Parathyroid adenoma (tissue), 2 donors: Measurements from ENCODE around the gene NFASC.

ENCODE experiments used
- H2AFZ ChIP-seq: fragments of 300-600 bp; sonication (generic); one replicate; pipeline ENCODE4 v1.7.0; 2017; ENCODE audit warnings: antibody characterized with exemption, mild to moderate bottlenecking
- H3K27ac ChIP-seq: fragments of 300-600 bp; sonication (generic); one replicate; pipeline ENCODE4 v1.7.0; 2017
- H3K27me3 ChIP-seq: fragments of 300-600 bp; sonication (generic); one replicate; pipeline ENCODE4 v1.7.0; 2017; ENCODE audit warnings: low read length; ENCODE audit not compliant: control insufficient read depth, insufficient read depth
- H3K36me3 ChIP-seq: fragments of 300-600 bp; sonication (generic); one replicate; pipeline ENCODE4 v1.7.0; 2017; ENCODE audit warnings: low read length; ENCODE audit not compliant: control insufficient read depth, insufficient read depth
- H3K4me1 ChIP-seq: fragments of 300-600 bp; sonication (generic); one replicate; pipeline ENCODE4 v1.7.0; 2017; ENCODE audit warnings: control low read depth
- H3K4me2 ChIP-seq: fragments of 300-600 bp; sonication (generic); one replicate; pipeline ENCODE4 v1.7.0; 2017; ENCODE audit warnings: low read length
- H3K4me3 ChIP-seq: fragments of 300-600 bp; sonication (generic); one replicate; pipeline ENCODE4 v1.7.0; 2017; ENCODE audit warnings: low read depth, low read length
- H3K79me2 ChIP-seq: fragments of 300-600 bp; sonication (generic); one replicate; pipeline ENCODE4 v1.7.0; 2017; ENCODE audit warnings: control low read depth
- H3K9ac ChIP-seq: fragments of 300-600 bp; sonication (generic); one replicate; pipeline ENCODE4 v1.7.0; 2017; ENCODE audit warnings: mild to moderate bottlenecking
- H3K9me3 ChIP-seq: fragments of 300-600 bp; sonication (generic); one replicate; pipeline ENCODE4 v1.7.0; 2017; ENCODE audit warnings: low read length; ENCODE audit not compliant: control insufficient read depth
- CTCF ChIP-seq: fragments of 300-600 bp; sonication (generic); IDR thresholded peaks from one replicate; pipeline ENCODE4 v1.7.0; 2017; ENCODE audit warnings: antibody characterized with exemption, mild to moderate bottlenecking
- donor health status: primary hyperparathyroidism.

NFASC gene

GRCh38 chr1:205002705-205003104 lies 132.0 kb downstream of the NFASC start:
- H3K79me2 ChIP-seq: no peaks in the 10 kb centered on the region
- H3K9ac ChIP-seq: no peak overlapping the region
- TF ChIP-seq CTCF: no peak
- no peak overlapping the region for H3K4me3 ChIP-seq
- H2AFZ ChIP-seq: no peak overlapping the region
- no peaks in the 10 kb centered on the region for H3K27me3 ChIP-seq
- no peak overlapping the region for H3K4me2 ChIP-seq
- no peak overlapping the region for H3K27ac ChIP-seq
- no peaks in the 10 kb centered on the region for H3K36me3 ChIP-seq
- H3K4me1 ChIP-seq: no peaks in the 10 kb centered on the region
- no peaks in the 10 kb centered on the region for H3K9me3 ChIP-seq

- Histone ChIP-seq H3K4me1 (no peaks in the 10 kb centered on the region), H3K4me2 (no peak overlapping the region), H3K27ac (no peak overlapping the region), H3K79me2 (no peaks in the 10 kb centered on the region), H3K9ac (no peak overlapping the region), H3K27me3 (no peaks in the 10 kb centered on the region), H2AFZ (no peak overlapping the region), H3K4me3 (no peak overlapping the region), H3K9me3 (no peaks in the 10 kb centered on the region), H3K36me3 (no peaks in the 10 kb centered on the region)
- no peak for TF ChIP-seq CTCF
Observed at GRCh38 chr1:205003358-205004131, 132.9 kb downstream of the NFASC start.

GRCh38 chr1:205004351-205004750 lies 133.7 kb downstream of the NFASC start:
- Histone ChIP-seq H3K4me1 (no peaks in the 10 kb centered on the region), H3K36me3 (no peaks in the 10 kb centered on the region), H3K9me3 (no peaks in the 10 kb centered on the region), H3K27ac (no peak overlapping the region), H3K4me3 (no peak overlapping the region), H3K79me2 (no peaks in the 10 kb centered on the region), H3K4me2 (no peak overlapping the region), H2AFZ (no peak overlapping the region), H3K27me3 (no peaks in the 10 kb centered on the region), H3K9ac (no peak overlapping the region)
- TF ChIP-seq CTCF: no peak

- Histone ChIP-seq H2AFZ (no peak overlapping the region), H3K27me3 (no peaks in the 10 kb centered on the region), H3K4me2 (no peak overlapping the region), H3K4me1 (no peaks in the 10 kb centered on the region), H3K9me3 (no peaks in the 10 kb centered on the region), H3K27ac (no peak overlapping the region), H3K9ac (no peak overlapping the region), H3K79me2 (no peaks in the 10 kb centered on the region), H3K4me3 (no peak overlapping the region), H3K36me3 (no peaks in the 10 kb centered on the region)
- TF ChIP-seq CTCF: no peak
Observed at GRCh38 chr1:205008896-205009295, 138.2 kb downstream of the NFASC start.

GRCh38 chr1:205009670-205010069 lies 139.0 kb downstream of the NFASC start:
- Histone ChIP-seq H3K27ac (no peak overlapping the region), H3K79me2 (no peaks in the 10 kb centered on the region), H3K4me1 (no peaks in the 10 kb centered on the region), H3K9ac (no peak overlapping the region), H3K9me3 (no peaks in the 10 kb centered on the region), H3K4me2 (no peak overlapping the region), H2AFZ (no peak overlapping the region), H3K27me3 (no peaks in the 10 kb centered on the region), H3K36me3 (no peaks in the 10 kb centered on the region), H3K4me3 (no peak overlapping the region)
- no peak for TF ChIP-seq CTCF
